ENCODE measurements around the gene C1RL. TPM values are rescaled to one million over a fixed set of nuclear protein-coding genes. Genes with fewer than 3 reads are reported as not detected.
A peak's percentile ranks its signal among the peaks of the same experiment; 100 is the strongest.

The C1RL gene
- total RNA-seq, 1 experiment from 2014 or later, result 49.8 TPM

DNA sequence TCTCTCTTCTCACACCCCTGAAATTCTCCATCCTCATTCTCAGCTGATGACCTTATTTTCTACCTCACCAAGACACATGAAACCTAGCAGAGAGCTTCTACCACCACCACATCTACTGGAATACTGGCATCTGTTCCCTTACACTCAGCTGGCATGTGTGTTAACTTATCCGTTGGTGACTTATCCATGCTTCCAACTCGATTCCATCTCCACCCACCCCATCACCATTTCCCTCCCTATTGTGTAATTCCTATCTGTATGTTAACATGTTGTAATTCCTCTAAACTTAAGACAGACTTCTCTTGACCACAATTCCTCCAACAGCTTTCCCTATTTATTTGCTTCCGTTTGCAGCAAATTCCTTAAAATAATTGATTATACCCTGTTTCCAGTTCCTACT is 33.1 kb downstream of the C1RL start:
- Mint-ChIP-seq H3K36me3 (ENCODE audit: insufficient read depth, unreplicated experiment) (peaks cover 14% of the 10 kb centered on the region), H3K9me3 (ENCODE audit: unreplicated experiment) (no peaks in the 10 kb centered on the region), H3K27me3 (ENCODE audit: insufficient read depth, unreplicated experiment) (no peaks in the 10 kb centered on the region), H3K4me1 (ENCODE audit: insufficient read depth, unreplicated experiment) (peaks cover 16% of the 10 kb centered on the region), H3K4me3 (ENCODE audit: unreplicated experiment) (no peak overlapping the region), H3K27ac (ENCODE audit: low read depth, unreplicated experiment) (no peak overlapping the region)
- ChIA-PET CTCF (interaction anchor here (0.6 to 3.0 kb wide), 5 partner anchors 11 to 731 kb away, joined by 3 to 16 read pairs (median 6); partner anchors contain the start of gene C1S), POLR2A (interaction anchor here (0.7 to 1.5 kb wide), 4 partner anchors 17 to 131 kb away, joined by 3 read pairs; partner anchors contain the start of gene C1R)
- no peak for TF ChIP-seq CTCF (IDR thresholded peaks at IDR 0.05; ENCODE audit: unreplicated experiment)
- peak; percentile 51 for DNase-seq (ENCODE audit: unreplicated experiment)
- no TSS peak for BruUV-seq (replicated peaks)
- intact Hi-C loops (cut with micrococcal nuclease), result no loop called here

DNA sequence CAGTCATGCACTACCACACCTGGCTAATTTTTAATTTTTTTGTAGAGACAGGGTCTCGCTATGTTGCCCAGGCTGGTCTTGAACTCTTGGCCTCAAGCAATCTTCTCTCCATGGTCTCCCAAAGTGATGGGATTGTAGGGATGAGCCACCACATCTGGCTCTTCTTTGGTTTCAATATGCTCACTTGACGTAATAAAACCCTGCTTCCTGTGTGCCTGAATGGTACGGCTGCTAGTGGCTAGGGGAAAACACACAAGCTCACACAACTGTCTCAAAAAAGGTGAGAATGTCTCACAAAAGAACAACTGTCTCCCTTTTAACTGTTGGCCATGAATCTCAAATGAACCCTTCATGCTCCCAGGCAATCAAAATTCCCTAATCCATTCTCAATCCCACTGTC is 33.5 kb downstream of the C1RL start:
- POLR2A ChIA-PET, result interaction anchor here (0.7 to 1.5 kb wide), 2 partner anchors 112 to 131 kb away, joined by 3 read pairs; no protein-coding TSS in a partner anchor
- no peak for DNase-seq (ENCODE audit: unreplicated experiment)
- Mint-ChIP-seq H3K9me3 (ENCODE audit: unreplicated experiment) (no peaks in the 10 kb centered on the region), H3K4me1 (ENCODE audit: insufficient read depth, unreplicated experiment) (peaks cover 16% of the 10 kb centered on the region), H3K27me3 (ENCODE audit: insufficient read depth, unreplicated experiment) (no peaks in the 10 kb centered on the region), H3K27ac (ENCODE audit: low read depth, unreplicated experiment) (no peak overlapping the region), H3K36me3 (ENCODE audit: insufficient read depth, unreplicated experiment) (peaks cover 10% of the 10 kb centered on the region), H3K4me3 (ENCODE audit: unreplicated experiment) (no peak overlapping the region)
- CTCF ChIA-PET, result interaction anchor here (0.6 to 3.0 kb wide), 5 partner anchors 10 to 611 kb away, joined by 3 to 16 read pairs (median 6); partner anchors contain the start of gene C1S
- BruUV-seq (replicated peaks), result no TSS peak
- no peak for TF ChIP-seq CTCF (IDR thresholded peaks at IDR 0.05; ENCODE audit: unreplicated experiment)
- intact Hi-C loops (cut with micrococcal nuclease), result no loop called here

DNA sequence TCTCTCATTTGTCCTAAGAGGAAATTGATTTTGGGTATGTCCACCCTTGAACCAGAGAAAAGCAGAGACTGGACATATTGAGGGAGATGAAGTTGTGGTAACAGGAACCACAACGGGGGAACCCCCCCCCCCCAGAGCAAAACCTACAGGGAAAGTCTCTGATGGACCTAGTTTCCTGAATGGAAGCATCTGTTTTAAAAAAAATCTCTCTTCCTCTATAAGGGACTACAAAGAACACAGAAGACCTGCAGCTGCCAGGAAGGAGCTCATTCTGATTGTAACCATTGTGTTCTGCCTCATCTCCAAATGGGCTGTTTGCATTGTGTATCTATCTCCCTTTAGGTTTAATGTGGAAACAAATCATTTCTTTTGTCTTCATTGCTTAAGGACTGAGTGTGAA is 35.1 kb downstream of the C1RL start:
- POLR2A ChIA-PET, result interaction anchor here (0.5 to 1.9 kb wide), 3 partner anchors 10 to 148 kb away, joined by 3 to 4 read pairs (median 3); partner anchors contain the start of gene C1S
- Mint-ChIP-seq H3K4me1 (ENCODE audit: insufficient read depth, unreplicated experiment) (peaks cover 16% of the 10 kb centered on the region), H3K27me3 (ENCODE audit: insufficient read depth, unreplicated experiment) (no peaks in the 10 kb centered on the region), H3K27ac (ENCODE audit: low read depth, unreplicated experiment) (no peak overlapping the region), H3K4me3 (ENCODE audit: unreplicated experiment) (no peak overlapping the region), H3K9me3 (ENCODE audit: unreplicated experiment) (no peaks in the 10 kb centered on the region), H3K36me3 (ENCODE audit: insufficient read depth, unreplicated experiment) (no peaks in the 10 kb centered on the region)
- CTCF ChIA-PET, result interaction anchor here (0.6 to 2.2 kb wide), 2 partner anchors 13 to 779 kb away, joined by 3 to 8 read pairs; partner anchors contain the start of gene C1S
- BruUV-seq (replicated peaks), result no TSS peak
- no peak for TF ChIP-seq CTCF (IDR thresholded peaks at IDR 0.05; ENCODE audit: unreplicated experiment)
- DNase-seq (ENCODE audit: unreplicated experiment), result no peak
- intact Hi-C loops (cut with micrococcal nuclease), result no loop called here

DNA sequence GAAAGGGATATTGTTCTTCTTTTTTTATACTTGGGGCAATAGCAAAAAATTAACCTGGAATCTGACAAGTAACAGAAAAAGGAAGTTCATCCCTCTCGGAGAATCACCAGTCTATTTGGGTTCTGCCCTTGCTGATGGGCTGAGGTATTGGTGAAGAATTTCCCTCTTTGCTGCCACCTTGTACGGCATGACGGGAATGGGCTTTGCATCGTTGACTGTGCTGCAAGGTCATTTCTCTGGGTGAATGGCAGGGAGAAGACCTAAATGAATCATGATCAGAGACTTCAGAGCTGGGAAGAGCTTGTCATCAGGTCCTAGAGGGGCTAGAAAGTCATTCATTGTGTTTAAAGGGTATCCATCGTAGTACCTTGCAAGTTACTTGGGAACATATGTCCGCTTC is 36.5 kb downstream of the C1RL start:
- no peak for DNase-seq (ENCODE audit: unreplicated experiment)
- H3K4me3 Mint-ChIP-seq (ENCODE audit: unreplicated experiment), result no peak overlapping the region
- BruUV-seq (replicated peaks), result no TSS peak
- no peak for TF ChIP-seq CTCF (IDR thresholded peaks at IDR 0.05; ENCODE audit: unreplicated experiment)
- H3K27ac Mint-ChIP-seq (ENCODE audit: low read depth, unreplicated experiment), result no peak overlapping the region
- no peaks in the 10 kb centered on the region for H3K9me3 Mint-ChIP-seq (ENCODE audit: unreplicated experiment)
- no peaks in the 10 kb centered on the region for H3K36me3 Mint-ChIP-seq (ENCODE audit: insufficient read depth, unreplicated experiment)
- POLR2A ChIA-PET, result interaction anchor here (0.9 to 1.9 kb wide), 4 partner anchors 9 to 55 kb away, joined by 3 to 5 read pairs (median 4); partner anchors contain the start of gene C1S
- no peaks in the 10 kb centered on the region for H3K27me3 Mint-ChIP-seq (ENCODE audit: insufficient read depth, unreplicated experiment)
- H3K4me1 Mint-ChIP-seq (ENCODE audit: insufficient read depth, unreplicated experiment), result peaks cover 16% of the 10 kb centered on the region
- intact Hi-C loops (cut with micrococcal nuclease), result no loop called here
- CTCF ChIA-PET, result interaction anchor here (0.6 to 2.2 kb wide), 3 partner anchors 12 to 598 kb away, joined by 3 to 8 read pairs (median 3); partner anchors contain the start of gene C1S

Data from MCF 10A (cell line).